IPS-18a (cell line): ENCODE results near the gene CCDC69.
A peak's percentile ranks its signal among the peaks of the same experiment; 100 is the strongest.

Source experiments
- H3K27ac ChIP-seq: one replicate; pipeline ENCODE4 v1.5.1; 2013; ENCODE audit warnings: low read length
- H3K27me3 ChIP-seq: one replicate; pipeline ENCODE4 v1.6.1; 2013; ENCODE audit warnings: mild to moderate bottlenecking, low read length; ENCODE audit not compliant: control insufficient read depth, insufficient read depth
- H3K36me3 ChIP-seq: one replicate; pipeline ENCODE4 v1.6.1; 2013; ENCODE audit warnings: low read depth, low read length; ENCODE audit not compliant: control insufficient read depth
- H3K4me1 ChIP-seq: one replicate; pipeline ENCODE4 v1.6.1; 2013; ENCODE audit warnings: low read depth, low read length; ENCODE audit not compliant: control insufficient read depth
- H3K4me3 ChIP-seq: one replicate; pipeline ENCODE4 v1.5.1; 2013; ENCODE audit warnings: low read length
- H3K9ac ChIP-seq: one replicate; pipeline ENCODE4 v1.6.1; 2013; ENCODE audit warnings: mild to moderate bottlenecking, low read length, moderate library complexity
- H3K9me3 ChIP-seq: one replicate; pipeline ENCODE4 v1.6.1; 2013; ENCODE audit warnings: low read depth, low read length; ENCODE audit not compliant: control insufficient read depth

Gene CCDC69

DNA sequence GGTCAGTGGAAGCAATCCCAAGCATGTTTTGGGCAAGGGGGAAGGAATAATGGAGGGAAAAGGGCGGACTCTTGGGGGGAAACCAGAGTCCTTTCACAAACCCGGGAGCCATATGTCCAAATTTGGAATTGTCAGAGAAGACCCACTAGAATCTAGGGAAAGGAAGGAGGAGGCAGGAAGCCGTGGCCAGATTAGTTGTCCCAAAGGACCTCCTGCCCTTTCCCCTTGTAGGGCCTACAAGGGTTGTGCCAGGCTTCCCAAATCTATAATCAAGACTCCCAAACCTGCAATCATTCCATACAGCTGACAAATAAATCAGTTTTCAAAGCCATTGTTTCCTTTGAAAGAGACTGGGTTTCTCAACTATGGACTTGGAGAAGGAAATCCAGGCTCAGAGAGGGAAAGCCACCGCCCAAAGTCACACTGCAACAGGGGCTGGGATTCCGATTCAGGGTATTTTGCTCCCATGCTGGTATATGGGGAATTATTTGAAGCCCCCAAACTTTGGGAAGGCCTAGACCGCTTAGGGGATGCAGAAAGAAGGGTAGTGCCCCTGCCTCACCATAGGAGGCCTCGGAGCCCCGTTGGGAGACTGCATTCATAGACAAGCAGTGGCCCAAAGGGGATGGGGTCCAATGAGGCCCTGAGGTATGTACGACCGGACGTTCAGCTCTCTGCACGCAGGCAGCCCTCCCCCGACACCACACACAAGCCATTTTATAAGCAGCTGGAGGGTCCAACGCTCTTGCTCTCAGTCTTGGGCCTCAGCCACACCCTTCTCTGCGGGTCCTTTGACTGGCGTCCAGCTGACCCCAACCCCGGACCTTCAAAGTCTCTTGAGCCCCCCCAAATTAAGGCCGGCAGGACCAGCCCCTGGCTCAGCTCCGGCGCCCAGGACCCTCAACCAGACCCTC lies 67.1 kb downstream of the CCDC69 start:
- Histone ChIP-seq H3K36me3 (no peaks in the 10 kb centered on the region), H3K27ac (no peak overlapping the region), H3K4me3 (peak overlapping the region; percentile 81), H3K9ac (peak overlapping the region; percentile 60), H3K9me3 (no peaks in the 10 kb centered on the region), H3K27me3 (peaks cover 12% of the 10 kb centered on the region), H3K4me1 (peaks cover 16% of the 10 kb centered on the region)

DNA sequence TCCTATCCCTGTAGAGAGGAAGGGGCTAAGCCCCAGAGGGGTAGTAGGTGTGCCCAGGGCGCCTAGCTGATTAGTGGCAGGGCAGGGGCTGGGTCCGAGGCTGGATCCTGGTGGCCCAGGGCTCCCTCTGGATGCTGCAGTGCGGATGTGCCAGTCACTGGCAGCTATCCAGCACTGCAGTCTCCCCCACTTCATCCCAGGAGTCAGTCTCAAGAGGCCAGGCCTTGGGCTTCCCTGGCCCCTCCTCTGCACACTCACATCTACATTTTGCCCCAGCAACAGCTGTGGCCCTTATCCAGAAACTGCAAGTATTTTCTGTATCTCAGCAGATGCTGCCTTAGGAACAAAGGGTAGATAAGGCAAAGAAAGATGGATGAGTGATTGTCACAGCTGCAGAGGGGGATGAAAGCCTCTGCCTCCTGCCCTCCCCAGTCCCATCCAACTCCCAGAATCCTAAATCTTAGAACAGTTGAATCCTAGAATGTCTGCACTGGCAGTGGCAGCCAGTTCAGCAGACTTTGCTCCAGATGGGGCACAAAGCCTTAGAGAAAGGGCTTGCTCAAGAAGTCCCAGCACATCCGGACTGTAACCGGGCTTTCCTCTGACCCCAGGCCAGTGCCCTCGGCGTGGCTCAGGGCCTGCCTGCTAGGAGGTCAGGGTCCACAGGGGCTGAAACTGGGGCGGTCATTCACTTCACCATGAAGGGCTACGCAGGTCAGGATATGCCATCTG lies 68.0 kb downstream of the CCDC69 start:
- peaks cover 12% of the 10 kb centered on the region for H3K27me3 ChIP-seq
- H3K9ac ChIP-seq = no peak overlapping the region
- H3K9me3 ChIP-seq = no peaks in the 10 kb centered on the region
- peaks cover 16% of the 10 kb centered on the region for H3K4me1 ChIP-seq
- H3K27ac ChIP-seq = no peak overlapping the region
- H3K36me3 ChIP-seq = no peaks in the 10 kb centered on the region
- no peak overlapping the region for H3K4me3 ChIP-seq

DNA sequence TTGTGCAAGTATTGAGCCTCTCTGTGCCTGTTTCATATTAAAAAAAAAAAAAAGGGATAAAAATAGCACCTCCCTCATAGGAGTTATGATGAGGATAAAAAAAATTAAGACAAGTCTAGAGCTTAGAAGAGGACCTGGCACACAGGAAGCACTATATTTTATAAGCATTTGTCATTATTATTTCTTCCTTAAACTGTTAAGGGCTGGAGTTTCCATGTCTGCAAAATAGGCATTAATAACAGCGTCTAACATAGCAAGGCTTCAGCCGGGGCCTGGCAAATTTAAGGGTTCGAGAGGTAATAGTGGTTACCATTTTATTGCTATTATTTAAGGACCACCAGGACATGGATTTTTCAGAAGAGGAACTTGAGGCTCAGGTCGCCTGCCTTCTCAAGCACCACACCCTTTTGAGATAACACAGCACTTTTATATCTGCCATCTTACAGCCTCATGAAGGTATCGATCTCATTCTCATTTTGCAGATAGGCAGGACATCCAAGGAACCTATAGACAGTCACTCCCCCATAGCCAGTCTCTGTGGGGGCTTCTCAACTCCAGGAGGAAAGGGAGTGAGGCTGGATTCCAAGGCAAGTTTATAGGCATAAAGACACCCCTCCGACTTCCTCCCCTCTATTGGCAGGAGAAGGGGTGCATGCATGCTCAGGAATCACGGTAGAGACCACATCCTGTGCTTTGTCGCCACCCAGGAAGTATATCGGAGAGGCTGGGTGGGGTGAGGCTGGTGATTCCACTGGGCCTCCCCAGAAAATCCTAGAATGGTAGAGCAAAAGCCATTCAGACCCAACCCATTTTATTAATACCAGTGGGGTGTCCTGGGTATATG lies 68.7 kb downstream of the CCDC69 start:
- Histone ChIP-seq H3K4me1 (peaks cover 16% of the 10 kb centered on the region), H3K9ac (no peak overlapping the region)

DNA sequence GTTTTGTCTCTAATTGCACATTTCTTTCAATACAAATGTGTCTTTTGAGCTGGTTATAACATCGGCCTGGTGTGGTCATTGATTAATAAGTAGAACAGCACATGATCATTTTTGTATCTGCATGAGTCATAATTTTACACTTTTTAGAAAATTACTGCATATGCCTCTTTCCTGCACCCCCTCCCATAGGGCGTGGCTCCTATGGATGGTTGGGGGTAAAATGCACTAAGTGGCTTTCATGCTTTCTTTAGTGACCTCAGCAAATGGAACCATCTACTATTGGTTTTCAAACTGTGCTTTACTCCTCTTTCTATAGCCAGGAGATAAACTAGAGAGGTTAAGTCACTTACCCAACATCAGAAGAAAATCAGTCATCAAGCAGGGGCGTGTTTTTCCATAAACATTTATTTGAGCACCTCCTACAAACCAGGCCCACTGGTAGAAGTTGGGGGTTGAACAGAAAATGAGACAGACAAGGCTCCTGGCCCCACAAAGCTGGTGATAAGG lies 70.1 kb downstream of the CCDC69 start:
- peaks cover 16% of the 10 kb centered on the region for H3K4me1 ChIP-seq
- no peak overlapping the region for H3K27ac ChIP-seq
- peaks cover 11% of the 10 kb centered on the region for H3K27me3 ChIP-seq
- no peaks in the 10 kb centered on the region for H3K9me3 ChIP-seq
- H3K4me3 ChIP-seq = no peak overlapping the region
- H3K36me3 ChIP-seq = no peaks in the 10 kb centered on the region
- H3K9ac ChIP-seq = no peak overlapping the region

More for the DNA sequence above, 68.7 kb downstream of the CCDC69 start:
- Histone ChIP-seq H3K4me3 (no peak overlapping the region), H3K36me3 (no peaks in the 10 kb centered on the region), H3K27me3 (peaks cover 12% of the 10 kb centered on the region), H3K27ac (no peak overlapping the region), H3K9me3 (no peaks in the 10 kb centered on the region)

DNA sequence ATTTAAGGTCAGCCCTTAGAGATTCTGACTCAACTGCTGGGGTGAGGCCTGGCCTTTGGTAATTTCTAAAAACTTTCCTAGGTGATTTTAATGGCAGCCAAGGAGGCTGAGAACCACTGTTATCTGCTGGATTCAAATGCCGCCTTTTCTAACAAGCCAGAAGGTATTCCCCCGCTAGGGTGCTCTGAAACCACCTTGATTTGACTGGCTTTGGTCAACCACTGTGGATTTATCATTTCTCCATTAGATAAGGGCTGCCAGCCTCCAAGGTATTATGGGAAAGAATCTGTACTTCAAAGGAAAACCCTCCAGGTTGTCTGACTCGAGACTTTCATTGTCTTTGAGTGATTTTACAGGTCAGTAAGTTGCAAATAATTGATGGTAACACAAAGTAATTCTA lies 70.6 kb downstream of the CCDC69 start:
- H3K4me1 ChIP-seq = peaks cover 11% of the 10 kb centered on the region
- no peak overlapping the region for H3K27ac ChIP-seq
- H3K4me3 ChIP-seq = no peak overlapping the region
- no peaks in the 10 kb centered on the region for H3K36me3 ChIP-seq
- peaks cover 6% of the 10 kb centered on the region for H3K27me3 ChIP-seq
- no peak overlapping the region for H3K9ac ChIP-seq
- no peaks in the 10 kb centered on the region for H3K9me3 ChIP-seq

DNA sequence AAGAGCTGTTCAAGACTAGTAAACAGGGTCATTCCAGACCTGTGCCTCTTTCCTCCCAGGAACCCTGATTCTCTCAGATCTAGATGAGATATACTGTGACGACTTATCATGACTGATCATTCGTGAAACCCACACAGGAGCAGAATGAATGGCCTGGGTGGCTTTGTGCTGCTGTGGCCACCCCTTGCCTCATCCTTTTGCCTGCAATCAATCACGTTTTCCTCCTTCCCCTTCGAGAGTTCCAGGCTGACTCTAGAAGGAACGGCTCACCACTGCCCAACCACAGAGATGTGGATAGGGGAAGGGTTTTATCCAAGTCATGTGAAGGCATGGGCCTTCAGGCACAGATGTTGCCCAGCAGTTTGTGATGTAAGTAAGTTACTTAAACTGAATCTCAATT lies 72.1 kb downstream of the CCDC69 start:
- no peak overlapping the region for H3K27ac ChIP-seq
- no peak overlapping the region for H3K9ac ChIP-seq
- H3K4me1 ChIP-seq = peaks cover 5% of the 10 kb centered on the region

DNA sequence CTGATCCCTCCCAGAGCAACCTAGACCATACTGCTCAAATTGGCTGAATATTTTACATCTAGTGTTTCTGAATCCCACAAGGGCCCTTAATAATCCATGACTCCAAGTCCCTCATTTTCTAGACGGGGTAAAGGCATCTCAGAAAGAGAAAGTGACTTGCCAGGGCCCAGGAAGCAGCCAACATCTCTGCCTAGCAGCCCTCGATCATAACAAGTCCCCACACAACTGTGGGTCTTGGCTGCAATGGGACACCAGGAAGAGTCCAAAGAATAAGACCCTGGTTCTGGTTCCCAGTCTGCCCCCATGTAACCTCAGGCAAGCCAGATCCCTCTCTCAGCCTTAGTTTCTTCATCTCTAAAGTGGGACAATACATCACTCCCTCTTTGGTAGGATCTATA lies 72.6 kb downstream of the CCDC69 start:
- Histone ChIP-seq H3K27me3 (no peaks in the 10 kb centered on the region), H3K9me3 (no peaks in the 10 kb centered on the region), H3K9ac (no peak overlapping the region), H3K4me1 (no peaks in the 10 kb centered on the region), H3K27ac (no peak overlapping the region), H3K4me3 (no peak overlapping the region), H3K36me3 (no peaks in the 10 kb centered on the region)

More for the DNA sequence above, 72.1 kb downstream of the CCDC69 start:
- Histone ChIP-seq H3K27me3 (no peaks in the 10 kb centered on the region), H3K36me3 (no peaks in the 10 kb centered on the region), H3K9me3 (no peaks in the 10 kb centered on the region), H3K4me3 (no peak overlapping the region)

DNA sequence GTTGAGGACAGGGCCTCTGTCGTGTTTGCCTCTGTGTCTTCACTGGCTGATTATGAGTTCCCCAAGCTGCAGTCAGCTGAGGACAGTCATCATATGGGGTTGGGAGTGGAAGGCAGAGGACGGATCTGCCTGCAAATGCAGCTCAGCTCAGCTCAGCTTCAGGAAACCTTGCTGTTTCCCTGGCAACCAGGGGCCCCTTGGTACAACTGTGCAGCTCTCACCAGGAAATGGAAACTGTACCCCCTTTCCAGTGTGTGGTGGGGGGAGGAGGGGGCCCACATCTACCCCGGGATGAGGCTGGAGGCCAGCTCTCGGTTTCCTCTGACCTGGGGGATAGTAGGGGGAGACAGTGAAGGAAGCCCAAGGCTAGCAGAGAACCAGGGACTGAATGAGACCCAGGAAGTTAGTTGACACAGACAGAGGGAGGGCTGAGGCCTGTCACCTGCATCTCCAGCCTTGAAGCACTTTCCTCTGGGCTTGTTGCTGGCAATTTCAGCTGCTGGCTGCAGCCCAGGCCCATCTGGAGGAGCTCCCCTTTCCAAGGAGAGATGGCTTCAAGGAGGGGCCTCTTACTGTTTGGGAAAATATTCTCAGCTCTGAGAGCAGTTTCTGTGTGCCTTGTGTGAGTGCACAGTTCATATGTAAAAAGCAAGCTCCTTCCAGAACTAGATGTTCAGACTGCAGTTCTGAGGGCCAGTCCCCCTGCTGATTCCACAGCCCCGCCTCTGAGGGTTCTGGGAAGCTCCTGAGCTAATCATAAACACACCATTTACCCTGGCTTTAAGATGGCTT lies 73.2 kb downstream of the CCDC69 start:
- Histone ChIP-seq H3K36me3 (no peaks in the 10 kb centered on the region), H3K4me1 (no peaks in the 10 kb centered on the region), H3K9me3 (no peaks in the 10 kb centered on the region), H3K27ac (no peak overlapping the region), H3K9ac (no peak overlapping the region), H3K27me3 (no peaks in the 10 kb centered on the region), H3K4me3 (no peak overlapping the region)

DNA sequence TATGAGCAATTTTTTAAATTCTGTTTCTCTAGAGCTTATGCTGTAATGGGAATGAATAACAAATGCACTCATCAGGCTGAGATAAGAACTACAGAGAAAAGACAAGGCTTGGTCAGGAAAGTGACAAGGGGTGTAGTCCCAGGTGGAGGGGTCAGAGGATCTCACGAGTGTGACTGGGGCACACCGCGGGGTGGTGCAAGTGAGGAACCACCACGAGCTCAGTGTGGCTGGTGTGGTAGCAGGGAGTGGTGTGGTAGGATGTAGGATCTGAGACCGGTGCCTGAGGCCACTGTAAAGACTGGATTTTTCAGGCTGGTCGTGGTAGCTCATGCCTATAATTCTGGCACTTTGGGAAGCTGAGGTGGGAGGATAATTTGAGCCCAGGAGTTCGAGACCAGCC lies 75.3 kb downstream of the CCDC69 start:
- H3K4me3 ChIP-seq = no peak overlapping the region
- H3K9me3 ChIP-seq = no peaks in the 10 kb centered on the region
- H3K36me3 ChIP-seq = no peaks in the 10 kb centered on the region
- H3K27me3 ChIP-seq = no peaks in the 10 kb centered on the region
- H3K9ac ChIP-seq = no peak overlapping the region
- H3K27ac ChIP-seq = no peak overlapping the region
- no peaks in the 10 kb centered on the region for H3K4me1 ChIP-seq

DNA sequence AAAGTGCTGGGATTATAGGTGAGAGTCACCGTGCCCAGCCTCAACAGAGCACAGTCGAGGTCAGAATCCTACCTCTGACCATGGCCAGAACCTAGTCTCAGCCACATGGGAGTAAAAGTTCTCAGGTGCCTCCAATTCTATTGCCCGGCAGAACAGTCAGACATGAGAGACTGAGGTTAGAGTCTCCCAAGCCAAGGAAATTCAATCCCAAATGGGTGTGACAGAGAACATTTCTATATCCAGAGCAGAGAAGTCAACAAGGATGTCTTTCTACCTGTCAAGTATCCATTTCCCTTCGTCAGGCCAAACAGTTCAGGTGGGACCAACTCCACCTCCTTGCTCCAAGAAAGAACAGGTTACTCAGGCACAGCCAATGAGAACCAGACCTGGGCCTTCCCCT lies 76.9 kb downstream of the CCDC69 start:
- peaks cover 2% of the 10 kb centered on the region for H3K4me1 ChIP-seq
- H3K27ac ChIP-seq = no peak overlapping the region
- H3K4me3 ChIP-seq = no peak overlapping the region
- H3K36me3 ChIP-seq = no peaks in the 10 kb centered on the region
- no peaks in the 10 kb centered on the region for H3K9me3 ChIP-seq
- H3K9ac ChIP-seq = no peak overlapping the region
- H3K27me3 ChIP-seq = no peaks in the 10 kb centered on the region
